ENCODE data around the gene PLXNA4.

The PLXNA4 gene

DNA sequence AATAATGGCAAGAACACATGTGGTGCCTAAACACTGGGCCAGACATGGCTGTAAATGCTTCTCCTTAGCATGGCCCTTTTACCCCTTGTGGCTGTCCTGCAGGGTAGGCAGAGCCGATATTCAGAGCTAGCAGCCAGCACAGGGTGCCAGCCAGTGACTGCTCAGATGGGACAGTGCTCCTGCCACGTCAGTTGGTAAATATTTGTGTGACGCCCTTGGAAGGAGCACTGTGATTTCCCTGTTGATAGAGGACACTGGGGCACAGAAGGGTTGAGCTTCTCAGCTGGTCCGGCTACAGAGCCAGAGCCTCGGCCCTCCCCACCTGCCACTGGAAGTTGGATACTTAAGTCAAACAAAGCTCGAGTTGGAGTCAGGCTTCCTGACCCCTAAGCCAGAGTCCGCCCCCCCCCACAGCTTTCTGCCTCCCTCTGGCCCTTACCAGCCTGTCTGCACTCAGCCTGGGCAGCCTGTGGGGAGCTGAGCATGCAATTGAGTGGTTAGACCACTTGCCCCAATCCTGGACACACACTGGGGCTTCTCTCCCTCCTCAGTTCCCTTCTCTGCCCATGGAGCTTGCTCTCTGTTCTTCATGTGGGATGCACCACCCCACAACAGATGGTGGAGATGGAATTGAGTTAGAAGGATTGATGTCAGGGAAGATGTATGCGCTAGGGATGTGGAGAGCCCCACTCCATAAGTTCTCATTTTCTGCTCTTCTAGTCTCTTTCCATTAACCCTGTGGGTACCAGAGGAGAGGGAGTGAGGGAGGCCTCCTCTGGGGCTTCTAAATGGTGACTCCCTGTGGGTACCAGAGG is 350.8 kb downstream of the PLXNA4 start (continued):
- TF ChIP-seq, protein P1, sequence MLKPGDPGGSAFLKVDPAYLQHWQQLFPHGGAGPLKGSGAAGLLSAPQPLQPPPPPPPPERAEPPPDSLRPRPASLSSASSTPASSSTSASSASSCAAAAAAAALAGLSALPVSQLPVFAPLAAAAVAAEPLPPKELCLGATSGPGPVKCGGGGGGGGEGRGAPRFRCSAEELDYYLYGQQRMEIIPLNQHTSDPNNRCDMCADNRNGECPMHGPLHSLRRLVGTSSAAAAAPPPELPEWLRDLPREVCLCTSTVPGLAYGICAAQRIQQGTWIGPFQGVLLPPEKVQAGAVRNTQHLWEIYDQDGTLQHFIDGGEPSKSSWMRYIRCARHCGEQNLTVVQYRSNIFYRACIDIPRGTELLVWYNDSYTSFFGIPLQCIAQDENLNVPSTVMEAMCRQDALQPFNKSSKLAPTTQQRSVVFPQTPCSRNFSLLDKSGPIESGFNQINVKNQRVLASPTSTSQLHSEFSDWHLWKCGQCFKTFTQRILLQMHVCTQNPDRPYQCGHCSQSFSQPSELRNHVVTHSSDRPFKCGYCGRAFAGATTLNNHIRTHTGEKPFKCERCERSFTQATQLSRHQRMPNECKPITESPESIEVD (tag by site-specific recombination; IDR thresholded peaks at IDR 0.05), result no peak
- no peak for TF ChIP-seq ZBTB21 (tag by site-specific recombination; IDR thresholded peaks at IDR 0.05)
- no peak for TF ChIP-seq KLF9 (tag by site-specific recombination; IDR thresholded peaks at IDR 0.05; ENCODE audit: low read depth)
- no peak for TF ChIP-seq ZNF791 (tag by site-specific recombination; IDR thresholded peaks at IDR 0.05)
- TF ChIP-seq ZNF514 (tag by site-specific recombination; IDR thresholded peaks at IDR 0.05), result no peak
- TF ChIP-seq, protein P2, sequence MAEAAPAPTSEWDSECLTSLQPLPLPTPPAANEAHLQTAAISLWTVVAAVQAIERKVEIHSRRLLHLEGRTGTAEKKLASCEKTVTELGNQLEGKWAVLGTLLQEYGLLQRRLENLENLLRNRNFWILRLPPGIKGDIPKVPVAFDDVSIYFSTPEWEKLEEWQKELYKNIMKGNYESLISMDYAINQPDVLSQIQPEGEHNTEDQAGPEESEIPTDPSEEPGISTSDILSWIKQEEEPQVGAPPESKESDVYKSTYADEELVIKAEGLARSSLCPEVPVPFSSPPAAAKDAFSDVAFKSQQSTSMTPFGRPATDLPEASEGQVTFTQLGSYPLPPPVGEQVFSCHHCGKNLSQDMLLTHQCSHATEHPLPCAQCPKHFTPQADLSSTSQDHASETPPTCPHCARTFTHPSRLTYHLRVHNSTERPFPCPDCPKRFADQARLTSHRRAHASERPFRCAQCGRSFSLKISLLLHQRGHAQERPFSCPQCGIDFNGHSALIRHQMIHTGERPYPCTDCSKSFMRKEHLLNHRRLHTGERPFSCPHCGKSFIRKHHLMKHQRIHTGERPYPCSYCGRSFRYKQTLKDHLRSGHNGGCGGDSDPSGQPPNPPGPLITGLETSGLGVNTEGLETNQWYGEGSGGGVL (tag by site-specific recombination; IDR thresholded peaks at IDR 0.05), result no peak
- TF ChIP-seq, protein P3, sequence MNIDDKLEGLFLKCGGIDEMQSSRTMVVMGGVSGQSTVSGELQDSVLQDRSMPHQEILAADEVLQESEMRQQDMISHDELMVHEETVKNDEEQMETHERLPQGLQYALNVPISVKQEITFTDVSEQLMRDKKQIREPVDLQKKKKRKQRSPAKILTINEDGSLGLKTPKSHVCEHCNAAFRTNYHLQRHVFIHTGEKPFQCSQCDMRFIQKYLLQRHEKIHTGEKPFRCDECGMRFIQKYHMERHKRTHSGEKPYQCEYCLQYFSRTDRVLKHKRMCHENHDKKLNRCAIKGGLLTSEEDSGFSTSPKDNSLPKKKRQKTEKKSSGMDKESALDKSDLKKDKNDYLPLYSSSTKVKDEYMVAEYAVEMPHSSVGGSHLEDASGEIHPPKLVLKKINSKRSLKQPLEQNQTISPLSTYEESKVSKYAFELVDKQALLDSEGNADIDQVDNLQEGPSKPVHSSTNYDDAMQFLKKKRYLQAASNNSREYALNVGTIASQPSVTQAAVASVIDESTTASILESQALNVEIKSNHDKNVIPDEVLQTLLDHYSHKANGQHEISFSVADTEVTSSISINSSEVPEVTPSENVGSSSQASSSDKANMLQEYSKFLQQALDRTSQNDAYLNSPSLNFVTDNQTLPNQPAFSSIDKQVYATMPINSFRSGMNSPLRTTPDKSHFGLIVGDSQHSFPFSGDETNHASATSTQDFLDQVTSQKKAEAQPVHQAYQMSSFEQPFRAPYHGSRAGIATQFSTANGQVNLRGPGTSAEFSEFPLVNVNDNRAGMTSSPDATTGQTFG (tag by site-specific recombination; IDR thresholded peaks at IDR 0.05; ENCODE audit: borderline replicate concordance), result no peak
- TF ChIP-seq ZNF174 (tag by site-specific recombination; IDR thresholded peaks at IDR 0.05), result no peak

DNA sequence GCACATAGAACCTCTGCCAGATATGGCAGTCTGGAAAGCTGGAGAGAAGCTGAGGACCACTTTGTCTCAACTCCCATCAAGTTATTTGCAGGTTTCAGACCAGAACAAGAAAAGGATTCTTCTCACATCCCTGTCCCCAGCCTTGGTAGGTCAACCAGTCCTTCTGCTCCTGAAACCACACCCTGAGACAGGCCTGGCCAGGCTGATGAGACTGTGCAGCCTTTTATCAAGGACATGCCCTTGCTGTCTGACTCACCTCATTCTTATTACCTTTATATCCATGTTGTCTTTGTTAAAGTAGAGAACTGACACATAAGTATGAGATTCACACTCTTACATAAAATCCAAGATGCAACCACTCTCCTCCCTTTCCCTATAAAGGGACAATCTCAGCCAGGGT is 354.9 kb downstream of the PLXNA4 start:
- TF ChIP-seq GLI4 (tag by site-specific recombination; IDR thresholded peaks at IDR 0.05), result no peak
- TF ChIP-seq ZNF350 (tag by site-specific recombination; IDR thresholded peaks at IDR 0.05), result no peak
- TF ChIP-seq, protein P4, sequence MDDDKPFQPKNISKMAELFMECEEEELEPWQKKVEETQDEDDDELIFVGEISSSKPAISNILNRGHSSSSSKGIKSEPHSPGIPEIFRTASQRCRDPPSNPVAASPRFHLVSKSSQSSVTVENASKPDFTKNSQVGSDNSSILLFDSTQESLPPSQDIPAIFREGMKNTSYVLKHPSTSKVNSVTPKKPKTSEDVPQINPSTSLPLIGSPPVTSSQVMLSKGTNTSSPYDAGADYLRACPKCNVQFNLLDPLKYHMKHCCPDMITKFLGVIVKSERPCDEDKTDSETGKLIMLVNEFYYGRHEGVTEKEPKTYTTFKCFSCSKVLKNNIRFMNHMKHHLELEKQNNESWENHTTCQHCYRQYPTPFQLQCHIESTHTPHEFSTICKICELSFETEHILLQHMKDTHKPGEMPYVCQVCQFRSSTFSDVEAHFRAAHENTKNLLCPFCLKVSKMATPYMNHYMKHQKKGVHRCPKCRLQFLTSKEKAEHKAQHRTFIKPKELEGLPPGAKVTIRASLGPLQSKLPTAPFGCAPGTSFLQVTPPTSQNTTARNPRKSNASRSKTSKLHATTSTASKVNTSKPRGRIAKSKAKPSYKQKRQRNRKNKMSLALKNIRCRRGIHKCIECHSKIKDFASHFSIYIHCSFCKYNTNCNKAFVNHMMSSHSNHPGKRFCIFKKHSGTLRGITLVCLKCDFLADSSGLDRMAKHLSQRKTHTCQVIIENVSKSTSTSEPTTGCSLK (tag by site-specific recombination; IDR thresholded peaks at IDR 0.05), result no peak
- no peak for TF ChIP-seq ZNF561 (tag by site-specific recombination; IDR thresholded peaks at IDR 0.05; ENCODE audit: borderline replicate concordance)
- Histone ChIP-seq H3K4me1 (ENCODE audit: control insufficient read depth, insufficient read depth, low read length) (no peaks in the 10 kb centered on the region), H3K9me3 (ENCODE audit: control insufficient read depth, insufficient read depth, low read depth, low read length) (no peaks in the 10 kb centered on the region), H3K36me3 (ENCODE audit: control insufficient read depth in 2 of 2, insufficient read depth in 1 of 2, low read length in 2 of 2) (no peaks in the 10 kb centered on the region), H3K4me3 (ENCODE audit: low read depth, low read length) (no peak overlapping the region), H3K27ac (ENCODE audit: extremely low read depth, low read depth, low read length) (no peak overlapping the region)
- CTCF ChIA-PET, result interaction anchor here (0.6 kb wide), 1 partner anchor 1112 kb away, joined by 4 read pairs; no protein-coding TSS in a partner anchor
- POLR2A ChIA-PET, result no interaction called here

DNA sequence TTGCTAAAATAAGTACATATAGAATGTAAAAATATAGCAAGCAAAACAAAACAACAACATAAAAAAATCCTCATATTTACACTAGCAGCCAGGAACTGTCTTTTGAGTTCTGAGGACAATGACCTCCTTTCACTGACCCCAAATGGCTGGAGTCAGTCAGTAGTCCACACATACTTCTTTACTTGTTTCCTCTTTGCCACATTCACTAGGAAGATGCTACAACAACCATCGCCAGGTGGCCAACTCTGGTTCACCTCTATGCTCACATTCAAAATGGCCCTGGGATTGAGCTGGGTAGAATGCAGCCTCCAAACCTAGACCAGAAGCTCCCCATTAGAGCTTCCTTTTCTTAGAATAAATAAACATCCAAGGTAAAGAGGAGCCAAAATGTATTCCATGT is 356.2 kb downstream of the PLXNA4 start:
- POLR2A ChIA-PET, result no interaction called here
- Histone ChIP-seq H3K27ac (ENCODE audit: extremely low read depth, low read depth, low read length) (no peak overlapping the region), H3K4me1 (ENCODE audit: control insufficient read depth, insufficient read depth, low read length) (no peaks in the 10 kb centered on the region), H3K4me3 (ENCODE audit: low read depth, low read length) (no peak overlapping the region), H3K9me3 (ENCODE audit: control insufficient read depth, insufficient read depth, low read depth, low read length) (no peaks in the 10 kb centered on the region), H3K36me3 (ENCODE audit: control insufficient read depth in 2 of 2, insufficient read depth in 1 of 2, low read length in 2 of 2) (no peaks in the 10 kb centered on the region)
- TF ChIP-seq GLI4 (tag by site-specific recombination; IDR thresholded peaks at IDR 0.05) (no peak), GFI1B (tag by site-specific recombination; IDR thresholded peaks at IDR 0.05) (no peak), ZNF157 (tag by site-specific recombination; IDR thresholded peaks at IDR 0.05) (no peak), ZNF214 (tag by site-specific recombination; IDR thresholded peaks at IDR 0.05; ENCODE audit: borderline replicate concordance) (no peak), ZNF548 (tag by site-specific recombination; IDR thresholded peaks at IDR 0.05) (no peak), ZNF112 (tag by site-specific recombination; IDR thresholded peaks at IDR 0.05) (no peak)
- CTCF ChIA-PET, result no interaction called here

Data from HEK293 (cell line).